ENCODE results near the gene APBB2.
"Not testable (repeated sequence)": the region's sequence is repeated elsewhere in the genome, so short reads cannot be mapped to it uniquely, and the experiment has no call there.

APBB2 gene

DNA sequence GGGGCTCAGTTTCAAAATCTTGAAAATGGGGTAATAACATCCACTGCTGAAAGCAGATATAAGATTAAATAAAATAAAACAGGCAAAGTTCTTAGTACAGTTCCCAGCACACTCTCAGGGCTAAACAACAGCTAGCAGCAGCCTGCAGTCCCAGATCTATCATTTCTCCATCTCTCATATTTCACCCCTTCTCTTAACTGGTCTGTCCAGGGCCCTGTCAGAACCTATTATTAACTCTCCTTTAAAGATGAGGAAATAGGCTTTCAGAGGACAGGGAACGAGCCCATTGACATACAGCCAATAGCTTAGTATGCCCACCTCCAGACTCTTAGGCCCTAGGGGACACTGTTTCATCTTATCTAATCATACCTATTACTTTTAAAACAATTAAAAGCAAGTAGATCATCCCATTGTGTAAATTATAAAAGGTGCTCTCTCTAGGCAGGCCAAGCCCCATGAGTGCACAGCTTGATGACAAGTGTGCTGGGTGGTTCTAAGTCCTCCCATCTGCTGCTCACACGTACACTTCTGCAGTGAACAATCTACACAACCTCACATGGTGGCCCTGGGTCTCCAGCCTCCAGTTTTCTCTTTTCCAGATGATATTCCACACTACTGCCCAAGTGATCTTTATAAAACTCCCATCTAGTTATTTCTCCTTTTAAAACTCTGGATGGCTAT lies 119.0 kb downstream of the APBB2 start:
- no peak for DNase-seq

- no peak for DNase-seq
These were observed 122.2 kb downstream of the APBB2 start for GRCh38 chr4:41092128-41092527.

DNA sequence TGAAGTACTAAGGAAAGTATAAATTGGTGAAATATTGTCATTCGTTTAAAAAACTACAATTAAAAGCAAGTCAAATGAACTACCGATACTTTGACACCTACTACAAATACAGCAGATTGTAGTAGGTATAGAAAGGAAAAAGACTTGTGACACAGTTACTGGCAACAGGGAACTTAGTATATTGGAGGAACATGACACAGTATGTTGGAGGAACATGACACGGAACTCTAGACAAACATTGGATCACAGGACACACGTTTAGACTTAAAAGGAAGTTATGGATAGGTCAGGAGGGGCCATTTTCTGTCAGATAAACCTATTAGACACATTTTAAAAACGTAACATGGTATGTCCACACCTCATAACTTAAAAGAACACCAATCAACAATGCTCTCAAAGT lies 132.5 kb downstream of the APBB2 start:
- DNase-seq: no peak

- no peak for DNase-seq
These were observed 133.4 kb downstream of the APBB2 start for GRCh38 chr4:41080976-41081375.

DNA sequence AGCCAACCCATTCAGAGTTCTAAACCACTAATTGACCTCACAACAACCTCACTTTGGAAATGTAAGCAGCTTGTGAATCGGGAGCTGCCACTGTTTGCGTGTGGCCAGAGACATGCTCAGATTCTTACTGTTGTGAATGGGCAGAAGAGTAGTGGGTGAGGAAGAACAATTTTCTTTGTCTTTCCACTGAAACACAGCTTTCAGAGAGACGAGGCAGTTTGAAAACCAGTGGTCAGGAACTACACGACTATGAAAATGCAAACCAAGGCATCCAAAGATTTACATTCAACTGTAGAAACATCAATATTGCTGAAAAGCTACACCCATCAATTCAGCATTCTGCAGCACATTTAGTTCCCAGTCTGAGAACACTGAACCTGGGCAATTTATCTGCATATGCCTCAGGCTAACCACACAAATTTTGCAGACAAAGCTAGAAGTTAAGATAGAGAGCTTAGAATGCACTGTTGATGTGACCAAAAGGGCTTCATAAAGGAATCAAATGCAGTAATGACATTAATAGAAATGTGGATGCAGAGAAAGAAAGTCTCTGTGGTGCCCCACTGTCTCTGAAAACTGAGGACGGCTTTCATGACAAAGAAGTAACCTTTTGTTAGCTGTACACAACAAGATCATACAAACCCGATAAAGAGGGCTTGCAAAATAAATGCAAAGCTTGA lies 134.3 kb downstream of the APBB2 start:
- DNase-seq: no peak

DNA sequence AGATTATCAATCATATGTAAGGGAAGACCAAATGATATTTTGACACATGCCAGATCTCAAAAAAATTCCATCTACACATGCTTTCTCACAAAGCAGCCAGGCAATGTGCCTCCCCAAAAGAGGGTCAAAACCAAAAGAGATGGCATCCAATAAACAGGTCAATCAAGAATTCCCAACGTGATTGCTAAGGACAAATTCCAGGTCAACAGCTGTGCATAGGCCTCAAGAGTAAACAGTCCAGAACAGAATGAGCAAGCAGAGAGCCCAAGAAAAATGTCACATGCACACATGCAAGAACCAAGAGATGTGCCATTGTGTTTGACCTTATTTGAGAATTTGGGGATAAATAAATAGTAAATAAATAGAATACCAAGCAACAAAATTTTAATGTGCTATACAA lies 136.7 kb downstream of the APBB2 start:
- DNase-seq: no peak

DNA sequence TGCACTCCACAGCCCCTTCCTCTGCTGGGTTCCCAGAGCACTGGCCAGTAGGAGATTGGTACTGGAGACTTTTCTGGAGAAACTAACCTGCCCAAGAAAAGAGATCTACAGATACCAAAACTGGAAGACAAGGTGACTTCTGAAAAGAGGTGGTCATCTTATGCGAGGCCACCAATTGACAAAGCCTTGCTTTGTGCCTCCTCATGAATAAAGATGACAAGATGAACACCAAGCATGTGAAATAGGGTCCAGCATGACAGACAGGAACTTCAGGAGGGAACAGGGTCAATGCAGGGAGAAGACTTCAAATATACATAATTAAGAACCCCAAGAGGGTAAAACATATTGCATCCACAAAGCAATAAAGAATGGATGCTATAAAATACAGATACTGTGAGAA lies 137.9 kb downstream of the APBB2 start:
- no peak for DNase-seq

- no peak for DNase-seq
These were observed 140.1 kb downstream of the APBB2 start for GRCh38 chr4:41074215-41074614.

DNA sequence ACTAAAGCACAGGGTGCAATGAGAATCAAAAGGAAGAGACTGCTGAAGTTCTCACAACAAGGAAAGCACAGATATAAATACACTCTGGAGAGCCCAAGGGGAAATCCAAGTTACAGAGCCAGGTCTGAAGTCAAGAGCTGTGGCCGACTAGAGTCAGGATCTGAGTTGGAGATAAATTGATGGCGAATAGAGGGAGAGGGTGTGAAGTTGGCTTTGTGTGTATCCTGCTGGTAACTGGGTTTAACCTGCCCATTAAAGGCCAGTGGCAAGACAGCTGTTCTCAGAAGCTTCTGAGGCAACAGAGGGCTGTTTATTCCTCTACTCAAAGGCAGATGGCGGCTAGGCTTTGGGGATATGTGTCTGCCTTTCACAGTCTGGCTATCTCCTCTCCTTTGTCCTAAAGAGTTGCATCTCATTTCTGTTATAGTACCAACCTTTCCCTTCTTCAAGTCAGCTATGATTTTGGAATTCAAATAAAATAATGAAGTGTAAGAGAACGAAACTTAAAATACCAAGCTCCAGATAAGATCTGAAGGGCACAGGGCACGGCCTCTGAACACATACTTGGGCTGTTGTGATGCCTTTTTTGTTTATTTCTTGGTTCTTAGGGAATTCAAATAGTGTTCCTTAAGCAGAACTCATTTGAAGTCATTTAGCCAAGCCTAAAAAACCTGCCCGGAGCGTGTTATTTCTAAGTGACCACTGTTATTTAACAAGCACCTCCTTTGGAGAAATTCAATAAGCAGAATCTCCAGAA lies 142.1 kb downstream of the APBB2 start:
- no peak for DNase-seq

DNA sequence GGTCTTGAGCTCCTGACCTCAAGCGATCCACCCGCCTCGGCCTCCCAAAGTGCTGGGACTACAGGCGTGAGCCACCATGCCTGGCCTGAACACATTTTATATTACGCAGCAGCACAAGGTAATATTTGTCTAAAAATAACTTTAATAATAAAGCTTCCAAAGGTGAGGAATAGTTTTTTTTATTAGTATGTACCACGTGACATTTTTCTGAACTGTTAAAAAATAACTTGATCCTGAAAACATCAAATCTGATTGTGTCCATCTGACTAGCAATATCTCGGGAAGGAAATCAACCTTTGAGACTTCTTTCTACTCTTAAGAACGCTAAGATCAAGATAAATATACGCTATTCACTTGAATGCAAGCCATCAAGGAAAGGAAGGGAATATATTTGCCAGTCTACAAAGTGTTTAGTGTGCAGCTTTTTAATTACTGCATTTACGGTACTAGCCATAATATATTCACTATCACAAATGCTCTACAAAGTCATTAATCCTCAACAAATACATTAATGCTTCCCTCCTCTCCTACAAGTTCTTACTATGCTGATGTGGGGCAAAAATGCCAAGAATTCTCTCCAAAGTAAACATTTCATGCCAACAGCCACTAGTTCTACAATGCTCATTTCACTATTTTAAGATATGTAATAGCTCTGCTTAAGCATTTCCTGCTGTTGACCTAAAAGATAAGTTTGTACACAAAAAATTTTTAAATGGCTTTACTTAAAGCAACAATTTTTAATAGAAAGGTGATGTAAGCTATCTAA lies 143.6 kb downstream of the APBB2 start:
- peak; percentile 24 for DNase-seq

GRCh38 chr4:41069838-41070237 lies 144.5 kb downstream of the APBB2 start:
- no peak for DNase-seq

DNA sequence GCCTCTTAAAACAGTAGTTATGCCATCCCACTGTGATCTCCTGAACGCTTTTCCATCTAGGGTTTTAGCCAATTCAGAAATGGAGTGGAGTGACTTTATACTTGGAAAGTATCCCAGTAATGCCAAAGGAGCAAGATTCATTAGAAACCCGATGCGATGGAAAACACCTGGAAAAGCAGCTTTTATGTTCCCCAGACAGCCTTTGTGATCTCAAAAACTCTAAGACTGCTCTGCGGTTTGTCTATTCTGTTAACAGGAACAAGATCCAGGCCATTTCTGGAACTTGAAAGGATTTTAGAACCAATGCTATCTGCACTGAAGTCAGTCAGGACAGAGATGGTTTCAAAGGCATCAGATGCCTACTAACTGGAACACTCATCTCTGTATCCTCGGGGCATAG lies 145.1 kb downstream of the APBB2 start:
- DNase-seq: no peak

- DNase-seq: no peak
These were observed 147.0 kb downstream of the APBB2 start for GRCh38 chr4:41067369-41067768.

GRCh38 chr4:41066049-41066448 lies 148.3 kb downstream of the APBB2 start:
- no peak for DNase-seq

DNA sequence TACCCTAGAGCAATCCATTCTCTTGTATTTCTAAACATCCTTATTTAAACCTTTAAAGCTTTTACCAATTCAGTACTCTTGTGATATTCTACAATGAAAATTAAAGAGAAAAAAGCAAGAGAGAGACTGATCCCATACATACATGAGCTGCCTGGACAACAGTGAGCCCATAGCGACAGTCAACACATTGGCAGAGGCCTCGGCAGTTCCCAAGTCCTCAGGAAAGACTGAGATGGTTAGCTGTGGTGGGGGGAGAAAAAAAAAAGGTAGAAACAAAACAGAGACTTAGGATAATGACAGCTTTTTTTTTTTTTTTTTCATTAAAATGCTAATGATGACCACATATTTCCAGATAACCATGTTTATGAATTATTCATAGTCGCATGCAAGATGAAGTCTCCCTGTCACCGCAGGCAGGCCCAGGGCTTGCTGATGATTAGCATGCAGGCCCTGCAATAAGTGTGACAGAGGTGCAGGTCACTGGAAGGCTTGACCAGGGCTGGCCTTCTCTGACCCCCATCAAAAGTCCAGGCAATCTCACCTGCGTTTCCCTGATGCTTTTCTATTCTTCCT lies 148.8 kb downstream of the APBB2 start:
- no peak for DNase-seq

DNA sequence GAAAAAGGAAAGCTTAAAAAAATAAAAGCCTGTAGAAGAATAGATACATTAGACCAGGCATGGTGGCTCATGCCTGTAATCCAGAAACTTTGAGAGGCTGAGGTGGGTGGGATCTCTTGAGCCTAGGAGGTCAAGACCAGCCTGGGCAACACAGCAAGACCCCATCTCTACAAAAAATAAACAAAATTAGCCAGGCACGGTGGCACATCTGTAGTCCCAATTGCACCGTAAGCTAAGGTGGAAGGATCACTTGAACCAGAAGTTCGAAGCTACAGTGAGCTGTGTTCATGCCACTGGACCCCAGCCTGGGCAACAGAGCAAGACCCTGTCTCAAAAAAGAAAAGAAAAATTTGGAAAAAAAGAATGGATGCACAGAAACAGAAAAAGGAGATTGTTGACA lies 149.4 kb downstream of the APBB2 start:
- DNase-seq: no peak

DNA sequence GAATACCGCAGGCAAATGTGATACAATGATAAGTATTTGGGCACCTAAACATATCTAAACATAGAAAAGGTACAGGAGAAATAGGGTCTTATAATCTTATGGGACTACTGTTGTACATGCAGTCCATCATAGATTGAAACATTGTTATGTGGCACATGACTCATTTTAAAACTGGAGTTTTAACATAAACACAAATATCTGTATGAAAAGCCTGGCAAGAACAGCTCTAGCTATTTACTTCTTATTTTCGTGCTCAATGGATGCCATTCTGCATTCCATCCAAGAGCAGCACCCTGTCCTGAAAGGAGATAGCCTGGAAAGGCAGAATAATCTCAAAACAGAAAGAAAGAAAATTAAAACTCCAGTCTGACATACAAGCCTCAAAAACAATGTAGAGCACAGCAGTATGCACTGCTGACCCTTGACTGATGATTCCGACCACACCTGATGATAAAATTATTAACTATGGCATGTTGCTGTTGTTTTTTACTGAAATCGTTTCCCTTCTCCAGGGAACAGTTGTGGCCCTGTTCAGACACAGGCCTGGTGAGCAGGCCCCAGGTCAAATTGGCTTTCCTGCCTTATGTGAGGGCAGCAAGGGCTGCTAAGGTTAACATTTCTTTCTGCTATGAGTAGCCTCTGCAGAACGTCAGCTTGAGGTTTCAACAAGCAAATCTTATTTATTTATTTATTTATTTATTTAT lies 152.7 kb downstream of the APBB2 start:
- no peak for DNase-seq

GRCh38 chr4:41060352-41061334 lies 153.7 kb downstream of the APBB2 start:
- no peak for DNase-seq

DNA sequence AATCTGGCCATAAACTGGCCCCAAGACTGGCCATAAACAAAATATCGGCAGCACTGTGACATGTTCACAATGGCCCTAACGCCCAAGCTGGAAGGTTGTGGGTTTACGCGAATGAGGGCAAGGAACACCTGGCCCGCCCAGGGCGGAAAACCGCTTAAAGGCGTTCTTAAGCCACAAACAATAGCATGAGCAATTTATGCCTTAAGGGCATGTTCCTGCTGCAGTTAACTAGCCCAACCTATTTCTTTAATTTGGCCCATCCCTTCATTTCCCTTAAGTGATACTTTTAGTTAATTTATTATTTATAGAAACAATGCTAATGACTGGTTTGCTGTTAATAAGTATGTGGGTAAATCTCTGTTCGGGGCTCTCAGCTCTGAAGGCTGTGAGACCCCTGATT lies 154.9 kb downstream of the APBB2 start:
- DNase-seq: not testable (repeated sequence)

GRCh38 chr4:41058426-41058825 lies 155.9 kb downstream of the APBB2 start:
- no peak for DNase-seq

DNA sequence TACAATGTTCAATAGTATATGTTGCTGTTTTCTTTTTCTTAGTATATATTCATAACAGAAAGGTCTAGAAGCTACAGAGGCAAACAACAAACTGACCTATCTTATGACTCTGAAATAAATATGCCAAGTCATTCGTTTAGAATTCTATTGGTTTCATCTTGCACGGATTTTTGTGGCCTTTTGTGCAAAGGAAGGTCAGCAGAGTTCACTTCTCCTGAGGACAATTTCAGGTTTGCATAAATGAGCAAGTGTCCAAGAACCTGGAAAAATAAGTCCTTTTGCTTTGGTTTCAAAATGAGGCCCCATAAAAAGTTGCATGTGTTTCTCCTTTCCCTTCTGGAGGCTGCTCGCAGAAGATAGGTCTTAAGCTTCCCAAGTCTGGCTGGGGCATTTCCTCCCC lies 156.9 kb downstream of the APBB2 start:
- DNase-seq: no peak
